Vagina (tissue), 2 donors: ENCODE measurements around the gene MYO3B.

ENCODE experiments used
- CTCF ChIP-seq, 3 experiments: fragments of 450-650 bp in 2 of 3; fragments of 200-600 bp in 1 of 3; sonication (generic) in 1 of 3; IDR thresholded peaks; one replicate each; pipeline ENCODE4 v1.5.1; 2017 to 2019; ENCODE audit warnings: antibody characterized with exemption in 3 of 3, mild to moderate bottlenecking in 2 of 3, moderate library complexity in 2 of 3
- POLR2A ChIP-seq, 2 donors: fragments of 450-650 bp; IDR thresholded peaks; one replicate each; pipeline ENCODE4 v1.6.1; 2017; ENCODE audit warnings: antibody characterized with exemption in 2 of 2, mild to moderate bottlenecking in 2 of 2, moderate library complexity in 2 of 2

GRCh38 chr2:170685591-170685990 lies 507.6 kb downstream of the MYO3B start:
- TF ChIP-seq CTCF (IDR thresholded peaks at IDR 0.05) = no peak
- no peak for TF ChIP-seq POLR2A (IDR thresholded peaks at IDR 0.05)
